Activated gamma-delta T cell treated with Interleukin-2 at 50 U/mL for 16 hours (primary cell): ENCODE data around the gene TAGAP.

ENCODE experiments used
- DNase-seq: peaks from one replicate; pipeline ENCODE4 v3.0.0-alpha.2; 2020

The TAGAP gene, protein sequence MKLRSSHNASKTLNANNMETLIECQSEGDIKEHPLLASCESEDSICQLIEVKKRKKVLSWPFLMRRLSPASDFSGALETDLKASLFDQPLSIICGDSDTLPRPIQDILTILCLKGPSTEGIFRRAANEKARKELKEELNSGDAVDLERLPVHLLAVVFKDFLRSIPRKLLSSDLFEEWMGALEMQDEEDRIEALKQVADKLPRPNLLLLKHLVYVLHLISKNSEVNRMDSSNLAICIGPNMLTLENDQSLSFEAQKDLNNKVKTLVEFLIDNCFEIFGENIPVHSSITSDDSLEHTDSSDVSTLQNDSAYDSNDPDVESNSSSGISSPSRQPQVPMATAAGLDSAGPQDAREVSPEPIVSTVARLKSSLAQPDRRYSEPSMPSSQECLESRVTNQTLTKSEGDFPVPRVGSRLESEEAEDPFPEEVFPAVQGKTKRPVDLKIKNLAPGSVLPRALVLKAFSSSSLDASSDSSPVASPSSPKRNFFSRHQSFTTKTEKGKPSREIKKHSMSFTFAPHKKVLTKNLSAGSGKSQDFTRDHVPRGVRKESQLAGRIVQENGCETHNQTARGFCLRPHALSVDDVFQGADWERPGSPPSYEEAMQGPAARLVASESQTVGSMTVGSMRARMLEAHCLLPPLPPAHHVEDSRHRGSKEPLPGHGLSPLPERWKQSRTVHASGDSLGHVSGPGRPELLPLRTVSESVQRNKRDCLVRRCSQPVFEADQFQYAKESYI

DNA sequence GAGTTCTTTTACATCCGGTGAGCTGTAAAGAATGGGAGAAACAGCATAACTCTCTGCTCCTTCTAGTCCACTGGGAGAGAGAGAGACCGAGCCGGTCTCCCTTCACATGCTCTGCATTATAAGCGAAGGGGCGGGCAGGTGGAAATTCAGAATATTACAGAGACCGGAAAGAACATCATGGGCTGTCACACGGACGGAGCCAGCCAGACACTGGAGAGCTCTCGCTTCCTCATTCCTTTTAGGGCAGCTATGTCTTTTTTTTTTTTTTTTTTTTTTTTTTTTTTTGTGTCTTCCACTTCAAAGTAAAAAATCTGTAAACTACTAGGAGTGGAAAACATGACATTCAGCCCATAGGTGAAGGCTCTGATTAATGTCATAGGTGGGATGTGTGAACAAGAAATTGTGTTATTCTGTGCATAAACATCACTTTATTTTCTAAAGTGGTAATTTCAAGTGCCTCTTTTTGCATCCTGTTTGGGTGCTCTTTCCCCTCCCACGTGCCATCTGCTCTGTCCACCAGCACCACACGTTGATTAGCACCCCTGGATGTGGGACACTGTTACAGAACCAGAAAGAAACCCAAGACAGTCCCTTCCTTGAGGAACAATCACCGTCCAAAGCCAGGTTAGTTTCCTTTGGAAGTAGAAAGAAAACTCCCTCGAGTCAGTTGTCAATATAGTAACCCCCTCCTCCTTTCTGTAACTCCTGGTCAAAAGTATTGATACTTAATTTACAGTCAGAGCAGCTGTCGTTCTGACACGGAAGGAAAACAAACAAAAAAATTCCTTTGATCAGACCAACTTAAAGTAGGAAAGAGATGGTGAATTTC, at the start of gene TAGAP:
TSS of gene TAGAP (minus strand) at position 93 of the 829 bp plus-strand sequence. CDS start 845 bp downstream, outside the sequence.
- DNase-seq = peak; percentile 77

- no peak for DNase-seq
Observed at GRCh38 chr6:159093609-159094443, 49.0 kb upstream of the TAGAP start.

- DNase-seq = no peak
Observed at GRCh38 chr6:159092631-159093030, 47.8 kb upstream of the TAGAP start.

- no peak for DNase-seq
Observed at GRCh38 chr6:159090530-159091480, 46.0 kb upstream of the TAGAP start.

GRCh38 chr6:159089909-159090308, 45.1 kb upstream of the TAGAP start:
- no peak for DNase-seq

DNA sequence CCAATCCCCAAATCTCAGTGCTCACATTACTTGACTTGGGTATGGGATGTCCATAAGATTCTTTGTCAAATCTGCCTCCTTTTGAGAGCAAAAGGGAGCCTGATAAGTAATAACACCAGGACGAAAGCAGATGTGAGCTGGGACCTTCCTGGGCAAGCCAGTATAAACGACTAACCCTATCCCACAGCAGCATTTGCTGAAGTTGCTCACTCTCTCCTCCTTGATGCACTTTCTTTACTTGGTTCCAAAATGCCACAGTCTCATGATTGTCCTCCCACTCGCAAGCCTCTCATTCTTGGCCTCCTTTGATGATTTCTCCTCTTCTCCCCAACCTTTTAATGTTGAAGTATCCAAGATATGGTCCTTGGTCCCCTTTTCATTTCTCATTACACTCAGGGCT, 44.7 kb upstream of the TAGAP start:
- DNase-seq = no peak

- no peak for DNase-seq
Observed at GRCh38 chr6:159086033-159086618, 41.3 kb upstream of the TAGAP start.

DNA sequence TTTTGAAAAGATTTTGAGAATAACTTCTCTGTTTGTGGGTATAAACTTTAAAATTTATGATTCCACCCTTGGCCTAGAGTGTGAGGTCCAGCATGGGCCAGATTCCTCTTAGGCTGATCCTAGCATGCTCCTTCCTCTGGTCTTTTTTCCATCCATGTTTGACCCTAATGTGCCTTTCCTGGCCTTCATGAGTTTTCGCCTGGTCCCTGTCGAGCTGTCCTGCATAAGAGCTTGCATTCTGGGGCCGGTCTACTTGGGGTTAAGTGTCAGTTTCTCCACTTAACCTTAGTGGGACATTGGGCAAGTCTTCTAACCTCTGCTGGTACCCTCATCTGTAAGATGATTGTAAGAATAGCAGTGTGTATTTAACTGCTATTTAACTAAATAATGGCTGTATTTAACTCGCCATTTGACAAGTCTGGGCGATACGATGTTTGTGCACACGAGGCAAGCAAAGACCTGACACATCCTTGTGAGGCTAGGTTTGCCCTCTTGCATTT, 40.7 kb upstream of the TAGAP start:
- DNase-seq = no peak

DNA sequence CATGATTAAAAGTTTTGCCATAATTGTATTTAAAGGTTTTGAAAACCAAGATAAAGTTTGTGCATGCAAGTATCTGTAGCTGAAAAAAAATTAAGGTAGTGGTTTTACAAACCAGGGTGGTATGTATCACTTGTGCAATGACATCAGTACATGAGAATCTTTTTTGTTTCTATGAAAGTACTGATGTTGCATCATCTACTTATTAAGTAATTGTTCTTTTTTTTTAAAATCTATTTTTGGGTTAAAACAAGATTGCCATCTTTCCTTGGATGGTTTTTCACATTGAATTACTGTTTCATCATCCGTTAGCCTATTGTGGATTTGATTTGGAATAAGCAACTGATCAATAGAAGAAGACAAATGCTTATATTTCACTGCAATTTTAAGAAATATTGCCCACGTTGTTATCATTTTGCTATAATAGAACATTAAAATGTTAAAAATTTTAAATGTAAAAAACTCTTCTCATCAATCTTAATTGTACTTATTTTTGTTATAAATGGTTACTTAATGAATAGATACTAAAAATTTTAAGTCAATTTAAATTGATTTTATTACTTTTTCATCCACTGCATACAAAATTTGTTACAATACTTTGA, 39.8 kb upstream of the TAGAP start:
- DNase-seq = no peak

- DNase-seq = no peak
Observed at GRCh38 chr6:159083146-159083545, 38.4 kb upstream of the TAGAP start.

GRCh38 chr6:159082039-159082815, 37.4 kb upstream of the TAGAP start:
- DNase-seq = no peak

DNA sequence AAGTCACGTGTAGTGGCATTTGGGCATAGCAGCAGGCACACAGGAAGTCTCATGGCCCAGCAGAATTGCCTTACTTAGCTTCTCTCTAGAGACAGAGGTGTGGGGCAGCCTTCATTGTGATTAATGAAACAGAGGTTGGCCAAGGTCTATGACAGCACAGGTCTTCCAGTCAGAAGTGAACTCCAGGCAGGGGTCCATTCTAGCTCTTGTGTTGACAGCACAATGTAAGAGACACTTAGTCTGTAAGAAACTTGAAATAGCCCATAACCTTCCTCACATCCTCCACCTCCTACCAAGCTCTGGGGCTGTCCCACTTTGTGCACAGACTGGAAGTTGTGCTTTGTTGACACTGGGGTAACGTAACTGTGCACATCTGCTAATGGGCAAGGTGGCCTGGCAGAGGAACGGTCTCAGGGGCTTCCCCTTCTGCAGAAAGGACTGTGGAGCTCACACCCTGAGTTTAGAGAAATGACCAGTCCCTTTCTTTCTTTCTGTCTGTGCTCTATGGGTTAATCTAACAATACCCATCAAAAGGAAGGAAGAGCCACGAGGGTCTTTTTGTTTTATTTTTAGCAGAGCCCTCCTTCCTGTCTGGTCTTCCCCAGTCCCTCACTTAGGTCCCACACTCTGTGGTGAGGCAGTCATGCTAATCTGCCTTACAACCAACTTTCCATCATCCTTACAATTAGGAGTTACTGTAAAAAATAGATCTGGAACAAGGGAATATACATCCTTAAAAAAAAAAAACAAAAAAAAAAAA, 35.6 kb upstream of the TAGAP start:
- no peak for DNase-seq

GRCh38 chr6:159079367-159079766, 34.6 kb upstream of the TAGAP start:
- no peak for DNase-seq

DNA sequence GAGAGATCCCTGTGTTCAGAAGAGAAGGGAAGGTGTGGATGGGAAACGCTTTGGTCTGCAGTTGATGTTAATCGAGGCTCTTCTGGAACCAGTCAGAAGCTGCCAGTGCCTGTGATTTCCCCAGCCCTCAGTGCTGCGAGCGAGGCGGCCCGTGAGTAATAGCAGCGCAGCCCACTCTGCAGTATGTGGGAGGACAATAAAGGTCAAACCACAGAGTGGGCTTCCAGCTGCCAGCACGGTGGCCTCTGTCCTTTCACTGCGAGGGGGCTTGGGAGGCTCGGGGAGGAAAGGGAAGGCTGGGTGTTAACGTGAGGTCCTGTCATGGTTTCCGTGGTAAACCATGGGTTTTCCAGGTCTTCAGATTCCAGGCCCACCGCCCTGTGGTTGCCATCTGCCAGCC, 32.3 kb upstream of the TAGAP start:
- peak; percentile 33 for DNase-seq

GRCh38 chr6:159075506-159076228, 30.9 kb upstream of the TAGAP start:
- no peak for DNase-seq

DNA sequence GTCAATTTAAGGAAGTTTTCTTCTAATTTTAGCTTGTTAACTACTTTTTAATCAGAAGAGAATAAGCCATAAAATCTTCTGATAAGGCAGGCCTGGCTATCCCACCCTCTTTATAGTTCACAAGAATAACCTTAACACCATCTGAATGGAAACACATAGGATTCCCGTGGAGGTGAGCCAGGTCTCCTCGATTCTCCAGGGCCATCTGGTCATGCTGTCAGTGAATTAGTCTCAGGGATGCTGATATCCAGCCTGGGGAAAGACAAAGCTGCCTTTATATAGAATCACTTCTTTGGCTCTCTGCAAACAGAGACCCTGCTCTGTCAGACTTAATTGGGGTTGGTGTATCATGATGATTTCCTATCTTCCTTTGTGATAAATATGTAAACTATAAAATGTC, 30.1 kb upstream of the TAGAP start:
- DNase-seq = no peak

GRCh38 chr6:159074120-159074684, 29.4 kb upstream of the TAGAP start:
- DNase-seq = no peak
